HG02884 (cell line): ENCODE measurements around the gene TMOD1.
"Not testable (repeated sequence)": the region's sequence is repeated elsewhere in the genome, so short reads cannot be mapped to it uniquely, and the experiment has no call there.

Experiments
- ATAC-seq: cut with Tn5 transposase; IDR thresholded peaks from one replicate; pipeline ENCODE4 v1.9.1; 2021; ENCODE audit warnings: mild to moderate bottlenecking, moderate library complexity; ENCODE audit not compliant: unreplicated experiment

Gene TMOD1

DNA sequence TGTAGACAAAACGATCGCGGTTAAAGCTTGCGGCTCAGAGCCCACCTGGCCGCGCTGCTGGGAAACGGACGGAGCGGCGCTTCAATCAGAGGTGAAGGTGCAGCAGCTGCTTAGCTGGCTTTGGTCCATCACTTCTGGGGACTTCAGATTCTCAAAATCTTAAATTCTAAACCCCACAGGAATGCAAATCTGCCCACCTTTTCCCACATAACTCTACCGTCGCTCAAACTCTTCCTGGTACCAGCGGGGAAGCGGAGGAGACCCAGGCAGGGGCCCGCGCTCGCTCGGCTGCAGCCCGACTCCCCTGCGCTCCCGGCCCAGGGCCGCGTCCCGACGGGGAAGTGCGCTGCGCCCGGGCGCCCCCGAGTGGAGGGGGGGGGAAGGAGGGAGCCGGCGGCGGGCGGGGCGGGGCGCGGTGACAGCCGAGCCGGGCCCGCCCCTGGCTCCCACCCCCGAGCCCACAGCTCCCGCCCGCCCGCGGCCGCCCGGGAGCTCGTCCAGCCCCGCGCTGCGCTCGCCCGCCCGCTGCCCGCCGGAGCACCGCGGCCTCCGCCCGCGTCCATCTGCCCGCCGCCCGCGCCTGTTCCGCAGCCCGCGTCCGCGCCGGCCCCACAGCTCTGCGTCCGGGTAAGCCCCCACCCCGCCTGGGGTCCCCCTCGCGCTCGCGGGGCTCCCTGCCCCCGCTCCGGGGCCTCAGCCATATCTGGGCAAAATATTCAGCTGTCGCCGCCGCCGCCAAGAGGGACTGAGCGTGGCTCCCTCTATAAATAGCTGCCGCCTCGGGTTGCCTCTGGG is at the start of gene TMOD1:
Gene TMOD1, plus strand, starts transcription at position 490 of the 795 bp plus-strand sequence. CDS start 22,523 bp downstream, outside the sequence.
- peak; percentile 54 for ATAC-seq

GRCh38 chr9:97453573-97453972 is 47.9 kb upstream of the TMOD1 start:
- ATAC-seq, result not testable (repeated sequence)

DNA sequence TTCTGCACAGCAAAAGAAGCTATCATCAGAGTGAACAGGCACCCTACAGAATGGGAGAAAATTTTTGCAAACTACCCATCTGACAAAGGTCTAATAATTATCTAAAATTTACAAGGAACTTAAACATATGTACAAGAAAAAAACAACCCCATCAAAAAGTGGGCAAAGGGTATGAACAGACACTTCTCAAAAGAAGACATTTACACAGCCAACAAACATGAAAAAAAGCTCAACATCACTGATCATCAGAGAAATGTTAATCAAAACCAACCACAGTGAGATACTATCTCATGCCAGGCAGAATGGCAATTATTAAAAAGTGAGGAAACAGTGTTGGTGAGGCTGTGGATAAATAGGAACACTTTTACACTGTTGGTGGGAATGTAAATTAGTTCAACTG is 44.6 kb upstream of the TMOD1 start:
- not testable (repeated sequence) for ATAC-seq

DNA sequence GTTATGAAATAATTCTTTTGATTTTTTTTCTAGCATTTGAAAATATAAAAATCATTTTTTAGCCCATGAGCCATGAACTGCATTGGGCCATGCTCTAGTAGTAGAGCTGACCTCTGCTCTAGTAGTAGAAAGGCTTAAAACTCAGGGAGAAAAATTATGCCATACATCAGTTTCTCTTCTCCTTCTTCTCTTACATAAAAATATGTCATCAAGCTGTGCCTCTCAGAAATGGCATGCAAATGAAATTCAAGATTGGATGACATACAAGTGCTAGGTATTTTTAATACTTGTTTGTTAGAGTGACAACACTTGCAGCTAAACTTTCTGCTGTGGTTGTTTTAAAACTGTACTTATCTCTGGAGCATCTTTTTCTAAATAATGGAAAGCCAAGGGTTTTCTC is 42.1 kb upstream of the TMOD1 start:
- no peak for ATAC-seq

DNA sequence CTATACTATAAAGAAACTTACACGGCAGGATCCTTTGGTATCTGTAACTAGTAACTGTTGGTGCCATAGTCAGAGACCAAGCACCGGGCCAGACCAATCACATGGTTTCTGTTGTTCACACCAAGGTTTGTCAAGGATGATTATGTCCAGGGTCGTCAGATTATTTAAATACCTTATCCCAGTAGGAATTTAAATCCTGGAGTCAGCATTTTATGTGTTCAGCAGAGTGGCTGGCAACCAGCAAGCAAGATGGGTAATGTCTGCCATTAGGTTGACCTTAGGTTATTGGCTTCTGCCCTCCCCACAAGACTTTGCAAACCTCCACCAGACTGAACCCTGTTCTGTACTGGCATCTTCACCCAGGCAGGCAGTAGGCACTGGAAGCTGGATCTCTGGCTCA is 39.3 kb upstream of the TMOD1 start:
- no peak for ATAC-seq

GRCh38 chr9:97462914-97463313 is 38.6 kb upstream of the TMOD1 start:
- no peak for ATAC-seq

- peak; percentile 82 for ATAC-seq
Measured at GRCh38 chr9:97468658-97469448, 32.6 kb upstream of the TMOD1 start.

DNA sequence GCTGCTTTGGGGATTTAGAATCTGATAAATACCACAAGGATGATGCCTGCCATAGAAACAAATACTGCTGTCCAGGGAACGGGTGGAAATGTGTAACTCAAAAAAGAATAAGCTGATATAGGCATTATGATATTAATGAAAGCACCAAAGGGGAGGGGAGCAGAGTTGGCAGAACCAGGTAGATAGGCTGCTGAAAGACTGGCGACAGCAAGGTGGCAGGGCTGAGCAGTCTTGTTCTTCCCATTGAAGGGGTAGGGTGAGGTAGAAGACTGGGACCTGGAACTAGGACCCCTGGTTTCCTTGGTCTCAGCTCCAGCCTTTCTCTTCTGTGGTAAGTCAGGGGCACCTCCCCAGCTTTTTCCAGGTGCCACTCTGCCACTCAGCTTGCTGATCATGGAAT is 31.4 kb upstream of the TMOD1 start:
- no peak for ATAC-seq

DNA sequence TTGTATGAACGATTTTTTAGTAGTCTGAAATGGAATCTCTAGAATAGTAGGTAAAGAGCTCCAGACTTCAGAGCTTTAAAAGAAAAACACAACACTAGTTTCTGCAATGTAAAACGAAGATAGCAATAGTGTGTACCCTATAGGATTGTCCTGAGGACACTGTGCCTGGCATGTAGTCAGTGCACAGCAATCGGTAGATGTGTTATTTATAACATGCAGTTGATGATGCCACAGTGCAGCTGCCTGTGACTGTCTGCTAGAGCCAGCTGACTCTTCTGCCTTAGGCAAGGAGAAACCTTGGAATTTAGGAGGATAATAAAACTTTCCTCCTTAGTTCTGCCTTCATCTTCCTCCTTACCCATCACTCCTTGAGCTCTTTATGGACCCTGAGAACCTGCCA is 27.7 kb upstream of the TMOD1 start:
- ATAC-seq, result no peak

GRCh38 chr9:97474372-97474925 is 27.0 kb upstream of the TMOD1 start:
- no peak for ATAC-seq

DNA sequence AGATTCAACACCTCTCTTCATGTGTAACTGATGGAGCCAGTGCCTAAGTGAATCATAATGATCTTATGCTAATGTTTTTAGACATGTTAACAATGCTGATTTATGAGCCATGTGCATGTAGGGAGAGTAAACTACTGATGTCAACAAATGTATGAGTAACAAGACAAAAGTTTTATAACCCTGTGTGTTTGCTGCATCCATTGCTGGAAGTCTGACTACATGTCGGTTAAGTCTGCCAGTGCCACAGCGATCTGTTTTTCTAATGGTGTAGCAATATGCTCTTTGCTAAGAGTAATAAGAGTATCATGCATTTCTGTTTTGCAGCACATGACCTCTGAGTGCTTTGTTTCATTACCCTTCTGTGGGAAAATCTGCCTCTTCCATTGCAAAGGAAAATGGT is 26.4 kb upstream of the TMOD1 start:
- ATAC-seq, result no peak

DNA sequence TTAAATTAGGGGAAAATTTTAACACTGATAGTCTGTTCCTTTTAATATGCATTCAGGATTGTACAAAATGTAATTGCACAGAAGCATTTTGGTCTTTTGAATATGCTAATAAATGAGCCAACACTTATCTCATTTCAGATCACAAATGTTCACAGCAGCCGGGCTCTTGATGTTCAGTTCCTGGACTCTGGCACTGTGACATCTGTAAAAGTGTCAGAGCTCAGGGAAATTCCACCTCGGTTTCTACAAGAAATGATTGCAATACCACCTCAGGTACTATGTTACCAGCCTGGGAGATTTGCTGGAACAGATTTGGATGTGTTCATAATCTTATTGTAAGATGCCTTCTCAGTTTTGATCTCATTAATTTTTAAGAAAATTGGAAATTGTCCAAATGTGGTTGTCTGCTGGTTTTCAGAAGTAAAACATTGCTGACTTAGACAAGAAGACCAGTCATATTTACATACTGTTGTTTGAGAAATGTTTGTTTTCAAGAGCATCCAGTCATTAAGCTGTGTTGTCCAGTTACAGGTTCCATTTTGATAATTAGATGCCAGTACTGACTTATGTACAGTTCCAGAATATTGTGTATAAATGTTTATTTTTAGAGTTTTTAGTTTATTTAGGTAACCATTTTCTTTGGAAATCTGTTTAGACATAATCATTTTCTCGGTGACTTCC is 23.0 kb upstream of the TMOD1 start:
- ATAC-seq, result no peak

DNA sequence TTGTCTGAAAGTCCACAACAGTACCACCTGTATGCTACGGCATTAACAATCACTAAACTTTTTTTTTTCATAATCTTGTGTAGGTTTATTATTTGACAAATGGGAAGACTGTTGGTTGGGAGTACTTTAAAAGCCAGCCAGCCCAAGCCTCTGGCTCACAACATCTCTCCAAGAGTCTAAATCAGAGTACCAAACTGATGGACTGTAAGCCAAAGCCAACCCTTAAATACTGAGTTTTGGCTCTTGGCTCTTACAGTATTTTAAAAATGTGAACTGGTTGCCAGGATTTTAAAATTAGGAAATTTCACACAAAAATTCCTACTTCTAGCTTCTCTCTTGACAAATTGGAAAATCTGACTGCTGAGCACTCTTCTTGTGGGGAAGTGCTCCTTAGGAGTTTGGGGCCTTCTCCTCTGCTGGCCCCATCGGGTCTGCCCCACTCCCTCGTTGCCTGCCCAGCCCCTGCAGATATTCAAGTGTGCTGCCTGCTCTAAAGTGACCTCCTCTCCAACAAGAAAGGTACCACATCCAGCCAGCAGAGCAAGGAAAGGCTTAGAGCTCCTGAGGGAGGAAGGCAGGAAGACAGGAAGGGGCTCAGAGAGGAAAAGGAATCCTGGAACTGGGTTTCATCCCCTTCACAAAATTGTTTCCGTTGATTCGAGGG is 21.8 kb upstream of the TMOD1 start:
- ATAC-seq, result no peak

GRCh38 chr9:97480174-97480573 is 21.3 kb upstream of the TMOD1 start:
- ATAC-seq, result no peak

DNA sequence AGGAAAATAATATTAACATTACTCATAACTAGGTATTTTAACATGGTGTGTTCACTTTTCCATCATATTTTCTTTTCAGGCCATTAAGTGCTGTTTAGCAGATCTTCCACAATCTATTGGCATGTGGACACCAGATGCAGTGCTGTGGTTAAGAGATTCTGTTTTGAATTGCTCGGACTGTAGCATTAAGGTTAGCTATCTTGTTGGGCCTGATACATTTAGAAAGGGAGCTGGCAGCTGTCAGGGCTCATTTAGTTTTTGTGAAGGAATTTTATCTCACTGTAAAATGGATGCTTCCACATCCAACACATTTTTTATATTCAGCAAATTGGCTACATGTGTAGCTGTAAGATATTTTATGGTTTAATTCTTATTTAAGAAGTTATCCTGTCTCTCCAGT is 20.7 kb upstream of the TMOD1 start:
- ATAC-seq, result no peak

- ATAC-seq, result no peak
Measured at GRCh38 chr9:97484134-97484533, 17.3 kb upstream of the TMOD1 start.

GRCh38 chr9:97487107-97487506 is 14.4 kb upstream of the TMOD1 start:
- no peak for ATAC-seq

- no peak for ATAC-seq
Measured at GRCh38 chr9:97487861-97488260, 13.6 kb upstream of the TMOD1 start.

DNA sequence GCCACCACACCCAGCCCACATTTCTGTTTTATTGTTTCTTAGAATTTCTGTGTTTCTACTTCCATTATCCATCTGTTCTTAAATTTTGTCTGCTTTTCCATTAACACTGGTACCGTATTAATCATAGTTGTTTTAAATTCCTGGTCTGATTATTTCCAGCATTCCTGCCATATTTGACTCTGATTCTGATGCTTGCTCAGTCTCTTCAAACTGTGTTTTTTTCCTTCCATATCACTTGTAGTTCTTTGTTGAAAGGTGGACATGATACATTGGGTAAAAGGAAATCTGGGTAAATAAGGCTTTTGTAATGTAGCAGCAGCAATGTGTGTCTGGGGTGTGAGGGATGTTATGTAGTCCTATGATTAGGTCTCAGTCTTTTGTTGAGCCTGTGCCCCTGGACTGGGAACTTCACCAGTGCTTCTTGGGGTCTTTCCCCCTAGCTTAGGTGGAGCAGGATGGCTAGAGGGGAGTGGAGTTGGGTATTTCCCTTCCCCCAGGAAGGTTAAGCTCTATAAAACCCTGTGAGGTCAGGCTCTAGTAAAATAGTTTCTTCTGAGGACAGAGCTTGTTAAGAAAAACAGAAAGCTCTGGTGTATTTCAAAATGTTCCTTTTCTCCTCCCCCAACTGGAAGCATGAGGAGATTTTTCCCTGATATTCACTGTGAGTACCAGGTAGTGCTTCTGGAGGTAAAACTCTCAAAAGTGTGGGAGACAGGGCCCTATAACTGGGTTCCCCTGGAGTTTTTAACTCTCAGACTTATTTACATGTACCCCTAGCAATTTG is 10.1 kb upstream of the TMOD1 start:
- no peak for ATAC-seq
